ENCODE measurements around the gene WAPL.
"Not testable (repeated sequence)": the region's sequence is repeated elsewhere in the genome, so short reads cannot be mapped to it uniquely, and the experiment has no call there.

Gene WAPL

GRCh38 chr10:86535132-86535882 lies 13.7 kb upstream of the WAPL start:
- H3K4me3 ChIP-seq (ENCODE audit: low read depth, low read length): peak overlapping the region; percentile 43
- DNase-seq (ENCODE audit: low read depth, low spot score): no peak
- in situ Hi-C loops (cut with HindIII; ENCODE audit: low sequenced_read_pairs): no loop called here
- no peak for TF ChIP-seq CTCF (IDR thresholded peaks at IDR 0.05; ENCODE audit: low read depth, low read length)

- DNase-seq (ENCODE audit: low read depth, low spot score): no peak
- no peak overlapping the region for H3K4me3 ChIP-seq (ENCODE audit: low read depth, low read length)
- in situ Hi-C loops (cut with HindIII; ENCODE audit: low sequenced_read_pairs): no loop called here
- TF ChIP-seq CTCF (IDR thresholded peaks at IDR 0.05; ENCODE audit: low read depth, low read length): no peak
These were observed 11.7 kb upstream of the WAPL start for GRCh38 chr10:86533328-86533727.

- H3K4me3 ChIP-seq (ENCODE audit: low read depth, low read length); DNase-seq (ENCODE audit: low read depth, low spot score); in situ Hi-C loops (cut with HindIII; ENCODE audit: low sequenced_read_pairs): not testable (repeated sequence)
These were observed 7.1 kb upstream of the WAPL start for GRCh38 chr10:86528736-86529135.

GRCh38 chr10:86526606-86527005 lies 5.0 kb upstream of the WAPL start:
- H3K4me3 ChIP-seq (ENCODE audit: low read depth, low read length): no peak overlapping the region
- no peak for TF ChIP-seq CTCF (IDR thresholded peaks at IDR 0.05; ENCODE audit: low read depth, low read length)
- in situ Hi-C loops (cut with HindIII; ENCODE audit: low sequenced_read_pairs): no loop called here
- DNase-seq (ENCODE audit: low read depth, low spot score): no peak

- in situ Hi-C loops (cut with HindIII; ENCODE audit: low sequenced_read_pairs); H3K4me3 ChIP-seq (ENCODE audit: low read depth, low read length): not testable (repeated sequence)
These were observed 4.1 kb upstream of the WAPL start for GRCh38 chr10:86525713-86526112.

GRCh38 chr10:86524225-86524962 lies 2.8 kb upstream of the WAPL start:
- DNase-seq (ENCODE audit: low read depth, low spot score): no peak
- no peak overlapping the region for H3K4me3 ChIP-seq (ENCODE audit: low read depth, low read length)
- in situ Hi-C loops (cut with HindIII; ENCODE audit: low sequenced_read_pairs): no loop called here
- no peak for TF ChIP-seq CTCF (IDR thresholded peaks at IDR 0.05; ENCODE audit: low read depth, low read length)

More at GRCh38 chr10:86525713-86526112, 4.1 kb upstream of the WAPL start:
- not testable (repeated sequence) for DNase-seq (ENCODE audit: low read depth, low spot score)

- in situ Hi-C loops (cut with HindIII; ENCODE audit: low sequenced_read_pairs): no loop called here
- DNase-seq (ENCODE audit: low read depth, low spot score): peak; percentile 16
- TF ChIP-seq CTCF (IDR thresholded peaks at IDR 0.05; ENCODE audit: low read depth, low read length): peak; percentile 24
- no peak overlapping the region for H3K4me3 ChIP-seq (ENCODE audit: low read depth, low read length)
These were observed 1.8 kb upstream of the WAPL start for GRCh38 chr10:86523348-86523747.

All from astrocyte of the spinal cord (primary cell).